DMS79 (cell line): Measurements from ENCODE around the gene ACER3.
"Not testable (repeated sequence)": the region's sequence is repeated elsewhere in the genome, so short reads cannot be mapped to it uniquely, and the experiment has no call there.

Source experiments
- DNase-seq: peaks from one replicate; lab custom pipeline; 2025; lab: John Stamatoyannopoulos, UW

ACER3 gene

DNA sequence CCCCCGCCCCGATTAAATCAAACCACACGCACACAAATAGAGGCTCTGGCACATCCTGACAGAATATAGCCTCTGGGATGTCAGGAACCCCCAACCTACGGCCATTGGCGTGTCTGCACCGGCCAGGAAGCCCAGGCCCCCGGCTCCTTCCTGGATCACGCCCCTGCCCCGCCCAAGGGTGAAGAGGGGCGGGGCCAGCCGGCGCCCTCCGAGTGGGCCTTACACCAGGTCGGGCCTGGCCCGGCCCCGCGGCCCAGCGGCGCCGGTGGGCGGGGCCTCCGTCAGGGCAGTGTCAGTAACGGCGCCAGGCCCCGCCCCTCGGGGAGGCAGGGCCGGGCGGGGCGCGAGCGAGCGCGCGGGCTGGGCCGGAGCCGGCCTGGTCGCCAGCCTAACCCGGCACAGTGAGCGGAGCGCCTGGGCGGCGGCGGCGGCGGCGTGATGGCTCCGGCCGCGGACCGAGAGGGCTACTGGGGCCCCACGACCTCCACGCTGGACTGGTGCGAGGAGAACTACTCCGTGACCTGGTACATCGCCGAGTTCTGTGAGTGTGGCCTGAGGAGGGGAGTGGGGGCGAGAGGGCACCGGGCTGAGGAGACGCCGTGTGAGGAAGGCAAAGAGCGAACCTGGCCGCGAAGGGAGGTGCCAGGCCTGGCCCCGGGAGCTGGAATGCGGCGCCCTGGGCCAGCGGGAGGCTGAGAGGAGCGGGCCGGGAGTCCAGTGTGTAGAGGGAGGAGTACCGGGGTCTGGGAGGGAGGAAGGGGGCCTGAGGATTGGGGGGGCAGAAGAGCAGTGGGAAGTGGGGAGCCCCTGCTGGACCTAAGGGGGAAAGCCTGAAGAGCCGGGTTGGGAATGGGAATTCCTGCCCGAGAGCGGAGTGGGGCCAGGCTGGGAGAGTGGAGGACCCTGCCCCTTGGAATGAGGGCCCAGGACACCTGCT lies at the start of gene ACER3:
Gene ACER3 (plus strand): TSS at position 380 of the 937 bp plus-strand sequence. CDS start 59 bp downstream, at position 439.
- DNase-seq: peak; percentile 73

DNA sequence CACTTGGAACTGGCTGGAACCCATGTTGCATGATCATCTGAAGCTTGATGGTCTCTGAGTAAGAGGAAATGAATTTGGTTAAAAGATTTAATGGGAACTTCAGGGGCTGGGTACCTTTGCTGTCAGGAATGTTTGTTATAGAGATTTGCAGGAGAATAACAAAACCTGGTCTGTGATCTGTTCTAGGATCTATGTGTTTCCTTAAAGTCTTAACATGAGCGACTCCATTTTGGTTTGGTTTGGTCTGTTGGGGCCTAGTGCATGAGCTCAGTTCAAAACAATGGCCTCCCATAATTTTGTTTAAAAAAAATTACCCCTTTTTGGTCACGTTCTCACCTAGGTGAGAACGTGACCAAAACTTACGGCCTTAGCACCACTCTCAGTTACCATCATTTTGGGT lies 49.5 kb upstream of the ACER3 start:
- no peak for DNase-seq

DNA sequence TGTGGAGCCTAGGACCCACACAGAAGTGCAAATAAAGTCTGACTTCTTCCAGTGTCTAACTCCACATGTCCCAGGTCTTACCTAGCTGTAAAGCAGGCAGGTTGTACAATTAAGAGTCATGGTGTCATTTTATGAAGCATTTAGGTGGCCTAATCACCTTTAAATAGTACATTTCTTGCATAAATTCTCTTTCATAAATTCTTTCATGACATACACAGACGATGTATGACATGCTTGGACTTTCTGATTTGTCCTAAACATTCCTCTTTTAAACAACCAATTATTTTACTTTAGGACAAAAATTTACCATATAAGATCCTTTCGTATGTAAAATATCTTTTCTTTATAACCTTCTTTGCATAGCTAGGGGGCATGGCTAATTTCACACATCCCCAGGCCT lies 46.3 kb upstream of the ACER3 start:
- DNase-seq: no peak

DNA sequence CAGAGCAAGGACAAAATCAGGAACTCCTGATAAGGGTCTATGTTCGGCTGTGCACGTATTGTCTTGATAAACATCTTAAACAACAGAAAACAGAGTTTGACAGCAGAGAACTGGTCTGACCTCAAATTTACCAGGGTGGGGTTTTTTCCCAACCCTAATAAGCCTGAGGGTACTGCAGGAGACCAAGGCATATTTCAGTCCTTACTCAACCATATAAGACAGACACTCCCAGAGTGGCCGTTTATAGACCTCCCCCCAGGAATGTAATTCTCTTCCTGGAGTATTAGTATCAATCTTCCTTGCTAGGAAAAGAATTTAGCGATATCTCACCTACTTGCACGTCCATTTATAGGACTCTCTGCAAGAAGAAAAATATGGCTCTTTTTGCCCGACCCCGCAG lies 45.0 kb upstream of the ACER3 start:
- DNase-seq: not testable (repeated sequence)

DNA sequence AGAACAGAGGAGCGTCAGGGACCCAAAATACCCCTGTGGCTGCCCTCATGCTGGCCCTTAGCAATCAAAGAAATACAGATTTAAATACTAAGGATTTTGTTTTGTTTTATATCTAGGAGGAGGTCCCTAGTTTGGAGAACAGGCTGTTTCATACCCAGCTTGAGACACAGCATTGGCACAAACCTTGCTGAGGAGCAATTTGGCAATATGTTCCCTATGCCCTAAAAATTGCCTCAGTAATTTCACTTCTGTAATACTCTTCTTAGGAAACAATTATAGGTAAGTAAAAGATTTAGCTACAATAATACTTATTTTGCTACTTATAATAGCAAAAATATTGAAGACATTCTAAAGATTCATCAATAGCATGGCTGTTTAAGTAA lies 40.5 kb upstream of the ACER3 start:
- DNase-seq: no peak

DNA sequence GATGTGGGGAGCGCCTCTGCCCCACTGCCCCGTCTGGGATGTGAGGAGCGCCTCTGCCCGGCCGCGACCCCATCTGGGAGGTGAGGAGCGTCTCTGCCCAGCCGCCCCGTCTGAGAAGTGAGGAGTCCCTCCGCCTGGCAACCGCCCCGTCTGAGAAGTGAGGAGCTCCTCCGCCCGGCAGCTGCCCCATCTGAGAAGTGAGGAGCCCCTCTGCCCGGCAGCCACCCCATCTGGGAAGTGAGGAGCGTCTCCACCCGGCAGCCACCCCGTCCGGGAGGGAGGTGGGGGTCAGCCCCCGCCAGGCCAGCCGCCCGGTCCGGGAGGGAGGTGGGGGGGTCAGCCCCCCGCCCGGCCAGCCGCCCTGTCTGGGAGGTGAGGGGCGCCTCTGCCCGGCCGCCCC lies 39.3 kb upstream of the ACER3 start:
- not testable (repeated sequence) for DNase-seq

DNA sequence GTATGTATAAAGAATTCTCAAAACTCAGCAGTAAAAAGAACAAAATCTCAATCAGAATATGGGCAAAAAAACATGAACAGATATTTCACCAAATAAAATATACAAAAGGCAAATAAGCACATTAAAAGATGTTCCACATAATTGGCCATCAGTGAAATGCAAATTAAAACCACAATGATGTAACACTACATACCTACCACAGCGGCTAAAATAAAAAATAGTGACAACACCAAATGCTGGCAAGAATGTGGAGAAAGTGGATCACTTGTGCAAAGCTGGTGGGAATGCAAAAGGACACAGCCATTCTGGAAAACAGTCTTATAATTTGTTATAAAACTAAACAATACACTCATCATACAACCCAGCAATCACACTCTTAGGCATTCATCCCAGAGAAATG lies 38.3 kb upstream of the ACER3 start:
- DNase-seq: no peak

DNA sequence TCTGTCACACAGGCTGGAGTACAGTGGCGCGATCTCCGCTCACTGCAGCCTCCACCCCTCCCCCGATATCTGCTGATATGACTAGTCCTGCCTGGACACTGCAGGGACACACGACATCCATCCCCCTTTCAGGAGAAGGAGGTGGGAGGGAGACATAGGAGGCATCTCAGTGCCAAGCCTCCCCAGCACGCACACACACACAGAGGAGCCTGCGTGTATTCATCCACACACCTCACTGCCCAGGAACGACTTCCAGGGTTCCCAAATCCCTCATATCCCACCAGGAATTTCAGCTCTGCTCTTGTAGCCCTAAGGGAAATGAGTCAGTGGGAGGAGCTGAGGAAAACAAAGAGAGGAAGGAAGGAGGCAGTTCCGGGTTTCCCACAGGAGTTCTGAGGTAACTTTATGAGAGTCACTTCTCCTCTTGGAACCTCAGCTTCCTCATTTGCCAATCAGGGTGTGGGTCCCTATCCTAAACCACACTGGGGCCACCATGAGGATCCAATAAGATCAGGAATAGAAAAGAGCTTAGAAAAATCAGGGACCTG lies 37.2 kb upstream of the ACER3 start:
- no peak for DNase-seq

DNA sequence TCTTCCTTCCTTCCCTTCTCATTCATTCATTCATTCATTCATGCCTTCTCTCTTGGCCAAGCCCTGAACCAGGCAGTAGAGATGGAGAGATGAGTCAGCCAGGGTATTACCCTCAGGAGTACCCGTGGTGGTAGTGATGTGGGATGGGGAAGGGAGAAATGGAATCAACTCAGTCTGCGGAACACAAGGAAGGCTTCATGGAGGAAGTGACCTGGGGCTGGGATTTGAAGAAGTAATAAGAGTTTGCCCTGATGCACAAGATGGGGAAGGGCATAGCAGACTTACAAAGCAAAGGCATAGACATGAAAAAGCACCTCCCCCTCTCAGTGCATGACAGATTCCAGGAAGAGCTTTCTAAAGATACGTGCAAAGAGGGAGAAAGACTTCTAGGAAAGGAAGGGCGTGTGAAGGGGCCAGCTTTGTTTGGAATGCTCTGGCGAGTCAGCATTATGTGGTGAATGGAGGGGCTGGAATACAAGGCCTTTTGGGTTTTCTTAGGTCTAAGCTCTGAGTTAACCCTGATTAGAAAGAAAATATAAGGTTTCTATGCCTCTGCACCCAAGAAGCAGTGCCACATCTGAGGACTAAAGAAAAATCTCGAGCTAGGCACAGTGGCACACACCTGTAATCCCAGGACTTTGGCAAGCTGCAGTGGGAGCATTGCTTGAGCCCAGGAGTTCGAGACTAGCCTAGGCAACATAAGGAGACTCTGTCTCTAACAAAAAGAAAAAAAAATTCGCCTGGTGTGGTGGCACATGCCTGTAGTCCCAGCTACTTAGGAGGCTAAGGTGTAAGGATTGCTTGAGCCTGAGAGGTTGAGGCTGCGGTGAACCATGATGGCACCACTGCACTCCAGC lies 36.4 kb upstream of the ACER3 start:
- DNase-seq: no peak

DNA sequence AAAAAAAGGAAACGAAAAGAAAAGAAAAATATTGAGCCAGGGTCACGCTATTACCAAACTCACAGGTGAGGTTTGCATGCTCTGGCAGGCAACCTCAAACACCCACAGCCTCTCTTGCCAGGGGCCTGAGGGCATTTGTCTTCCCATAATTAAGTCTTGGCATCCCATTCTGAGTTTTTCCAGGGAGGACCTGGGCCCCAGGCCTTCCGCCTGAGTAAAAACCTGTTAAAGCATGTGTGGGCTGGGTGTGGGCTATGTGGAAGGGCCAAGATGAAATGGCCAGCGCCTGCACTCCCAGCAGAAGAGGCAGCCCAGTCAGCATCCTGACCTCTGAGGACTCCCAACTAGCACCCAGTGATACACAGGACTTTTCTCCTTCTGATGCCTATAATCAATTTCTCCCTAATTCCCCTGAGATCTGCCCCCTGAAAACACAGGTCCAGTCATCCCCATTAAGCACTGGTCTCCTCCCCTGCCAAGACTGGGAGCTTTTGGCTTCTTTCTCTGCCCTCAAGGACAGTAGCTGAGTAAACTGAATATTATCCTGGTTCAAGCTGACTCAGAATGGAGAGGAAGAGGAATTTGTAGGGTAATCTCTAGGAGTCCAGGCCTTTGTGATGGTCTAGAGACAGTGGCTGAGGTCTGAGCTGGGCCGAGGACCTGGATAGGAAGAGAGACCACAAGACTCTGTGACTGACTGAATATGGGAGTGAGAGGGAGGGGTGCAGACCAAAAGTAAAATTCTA lies 35.6 kb upstream of the ACER3 start:
- peak; percentile 37 for DNase-seq

DNA sequence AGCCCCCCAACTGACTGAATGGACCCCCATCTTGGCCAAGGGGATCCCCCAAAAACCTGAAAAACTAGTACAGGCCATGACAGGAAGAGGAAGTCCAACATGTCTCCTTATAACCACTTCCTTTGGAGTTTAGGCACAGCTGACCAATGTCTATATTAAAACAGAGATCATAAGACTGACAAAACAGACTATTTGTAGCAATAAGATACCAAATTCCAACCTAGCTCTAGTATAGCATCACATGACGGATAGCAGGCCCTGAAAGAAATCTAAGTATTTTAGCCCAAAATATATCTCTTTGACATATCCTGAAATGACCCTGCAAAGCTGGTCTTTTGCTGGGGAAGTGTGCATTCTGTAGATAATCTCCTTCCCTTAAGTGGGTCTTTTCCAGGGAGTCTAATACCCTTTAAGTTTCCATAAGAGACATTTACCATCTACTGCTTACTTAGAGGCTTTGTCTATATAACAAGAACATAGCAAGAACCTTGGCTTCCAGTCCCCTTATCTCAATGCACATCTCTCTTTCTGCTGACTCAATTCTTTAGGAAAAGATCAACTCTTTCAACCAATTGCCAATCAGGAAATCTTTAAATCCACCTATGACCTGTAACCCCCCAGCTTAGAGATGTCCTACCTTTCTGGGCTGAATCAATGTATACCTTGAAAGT lies 34.9 kb upstream of the ACER3 start:
- no peak for DNase-seq

DNA sequence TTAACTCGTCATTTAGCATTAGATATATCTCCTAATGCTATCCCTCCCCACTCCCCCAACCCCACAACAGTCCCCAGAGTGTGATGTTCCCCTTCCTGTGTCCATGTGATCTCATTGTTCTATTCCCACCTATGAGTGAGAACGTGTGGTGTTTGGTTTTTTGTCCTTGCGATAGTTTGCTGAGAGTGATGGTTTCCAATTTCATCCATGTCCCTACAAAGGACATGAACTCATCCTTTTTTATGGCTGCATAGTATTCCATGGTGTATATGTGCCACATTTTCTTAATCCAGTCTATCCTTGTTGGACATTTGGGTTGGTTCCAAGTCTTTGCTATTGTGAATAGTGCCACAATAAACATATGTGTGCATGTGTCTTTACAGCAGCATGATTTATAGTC lies 34.2 kb upstream of the ACER3 start:
- DNase-seq: not testable (repeated sequence)

DNA sequence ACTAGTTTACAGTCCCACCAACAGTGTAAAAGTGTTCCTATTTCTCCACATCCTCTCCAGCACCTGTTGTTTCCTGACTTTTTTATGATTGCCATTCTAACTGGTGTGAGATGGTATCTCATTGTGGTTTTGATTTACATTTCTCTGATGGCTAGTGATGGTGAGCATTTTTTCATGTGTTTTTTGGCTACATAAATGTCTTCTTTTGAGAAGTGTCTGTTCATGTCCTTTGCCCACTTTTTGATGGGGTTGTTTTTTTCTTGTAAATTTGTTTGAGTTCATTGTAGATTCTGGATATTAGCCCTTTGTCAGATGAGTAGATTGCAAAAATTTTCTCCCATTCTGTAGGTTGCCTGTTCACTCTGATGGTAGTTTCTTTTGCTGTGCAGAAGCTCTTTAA lies 33.7 kb upstream of the ACER3 start:
- not testable (repeated sequence) for DNase-seq

DNA sequence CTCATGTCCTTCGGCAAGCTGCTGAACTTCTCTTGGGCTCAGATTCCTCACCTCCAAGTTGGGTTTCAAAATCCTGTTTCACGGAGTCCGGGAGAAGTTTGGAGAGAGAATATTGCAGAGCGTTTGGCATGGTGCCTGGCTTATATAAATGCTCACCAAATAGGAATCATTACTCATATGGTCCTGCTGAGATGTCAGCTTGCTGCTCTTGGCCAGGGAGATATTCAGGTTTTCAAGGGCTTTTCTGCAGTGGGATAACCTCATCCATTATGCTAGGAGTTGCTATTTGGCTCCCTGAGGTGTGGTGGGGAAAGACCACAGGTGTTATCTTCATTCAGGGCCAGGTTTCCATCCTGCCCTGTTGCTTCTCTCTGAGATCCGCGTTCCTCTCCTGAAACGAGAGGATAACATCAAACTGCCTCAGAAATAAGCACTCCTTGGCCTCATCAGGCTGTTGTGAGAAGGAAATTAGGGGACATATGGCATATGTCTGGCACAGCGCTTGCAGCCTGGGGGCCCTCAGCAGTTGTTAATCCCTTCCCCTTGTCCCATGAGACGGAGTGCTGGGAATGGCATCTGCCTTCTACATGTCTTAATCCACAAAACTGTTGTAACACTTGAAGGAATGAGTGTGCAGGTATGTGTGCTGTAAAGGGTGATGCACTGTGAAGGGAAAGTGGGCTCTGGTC lies 29.9 kb upstream of the ACER3 start:
- DNase-seq: no peak

DNA sequence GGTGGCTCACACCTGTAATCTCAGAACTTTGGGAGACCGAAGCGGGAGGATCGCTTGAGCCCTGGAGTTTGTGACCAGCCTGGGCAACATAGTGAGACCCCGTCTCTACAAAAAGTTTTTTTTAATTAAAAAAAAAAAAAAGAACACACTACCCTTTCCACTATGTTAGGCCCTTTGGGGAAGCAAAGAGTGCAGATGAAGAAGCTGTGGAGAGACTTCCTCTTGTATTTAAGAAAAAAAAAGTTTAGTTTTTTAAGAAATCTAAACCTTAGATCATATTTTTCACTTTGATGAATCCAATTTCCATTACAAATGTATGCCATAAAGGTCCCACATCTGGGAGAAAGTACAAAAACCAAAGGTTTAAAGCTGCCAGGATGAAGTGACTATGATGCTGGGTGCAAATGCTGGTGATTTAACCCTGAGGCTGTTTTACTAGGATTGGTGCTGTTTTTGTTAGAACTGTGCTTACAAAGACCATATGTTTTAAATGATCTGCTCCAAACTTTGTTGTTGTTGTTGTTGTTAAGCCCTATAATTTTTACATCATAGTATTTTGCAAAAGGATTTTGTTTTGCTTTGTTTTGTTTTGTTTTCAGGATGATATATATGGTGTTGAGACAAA lies 28.9 kb upstream of the ACER3 start:
- no peak for DNase-seq

DNA sequence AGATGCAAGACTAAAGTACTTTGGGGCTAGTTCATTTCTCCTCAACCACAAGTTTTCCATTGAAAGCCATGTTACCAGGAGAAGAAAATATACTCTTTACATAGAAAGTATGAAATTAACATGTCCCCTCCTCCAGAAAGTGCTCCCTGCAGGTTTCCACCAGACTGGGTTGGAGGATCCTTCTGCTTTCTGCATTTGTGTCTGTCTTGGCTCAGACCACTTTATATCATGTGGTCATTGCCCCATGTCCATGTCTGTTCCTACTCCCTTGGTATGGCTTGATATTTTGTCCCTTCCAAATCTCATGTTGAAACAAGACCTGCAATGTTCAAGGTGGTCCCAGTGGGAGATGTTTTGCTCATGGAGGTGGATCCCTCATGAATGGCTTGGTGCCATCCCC lies 28.4 kb upstream of the ACER3 start:
- no peak for DNase-seq

DNA sequence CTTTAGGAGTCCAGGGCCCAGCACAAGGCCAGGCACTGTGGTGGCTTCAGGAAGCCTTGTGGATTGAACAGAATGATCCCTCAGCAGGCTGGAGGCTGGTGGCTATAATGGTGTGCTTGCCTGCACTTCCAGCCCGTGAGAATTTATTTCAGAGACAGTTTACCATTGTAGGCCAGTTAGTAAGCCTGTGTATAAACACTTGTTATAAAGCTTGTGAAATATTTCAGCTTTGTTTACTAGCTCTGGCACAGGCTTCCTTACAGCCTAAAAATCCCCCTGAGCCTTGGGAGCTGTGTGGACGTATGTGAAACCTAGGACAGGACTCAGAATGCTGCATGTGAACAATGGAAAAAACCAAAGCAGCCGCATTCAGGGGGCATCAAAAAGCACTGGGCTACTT lies 26.6 kb upstream of the ACER3 start:
- no peak for DNase-seq

DNA sequence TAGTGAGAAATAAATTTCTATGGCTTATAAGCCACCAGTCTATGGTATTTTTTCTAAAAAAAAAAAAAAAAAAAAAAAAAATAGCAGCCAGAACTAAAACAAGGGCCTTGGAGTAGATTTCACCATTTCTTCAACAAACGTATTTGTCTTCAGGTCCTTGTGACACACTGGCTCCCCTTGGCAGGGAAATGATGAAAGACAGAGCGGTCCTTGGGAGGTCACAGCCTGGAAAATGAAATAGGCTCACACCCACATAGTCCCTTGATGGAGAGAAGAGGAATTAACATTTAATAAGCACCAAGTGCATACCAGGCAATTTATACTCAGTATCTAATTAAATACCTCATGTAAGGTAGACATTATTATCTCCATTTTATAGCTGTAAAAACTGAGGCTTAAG lies 25.7 kb upstream of the ACER3 start:
- DNase-seq: no peak

DNA sequence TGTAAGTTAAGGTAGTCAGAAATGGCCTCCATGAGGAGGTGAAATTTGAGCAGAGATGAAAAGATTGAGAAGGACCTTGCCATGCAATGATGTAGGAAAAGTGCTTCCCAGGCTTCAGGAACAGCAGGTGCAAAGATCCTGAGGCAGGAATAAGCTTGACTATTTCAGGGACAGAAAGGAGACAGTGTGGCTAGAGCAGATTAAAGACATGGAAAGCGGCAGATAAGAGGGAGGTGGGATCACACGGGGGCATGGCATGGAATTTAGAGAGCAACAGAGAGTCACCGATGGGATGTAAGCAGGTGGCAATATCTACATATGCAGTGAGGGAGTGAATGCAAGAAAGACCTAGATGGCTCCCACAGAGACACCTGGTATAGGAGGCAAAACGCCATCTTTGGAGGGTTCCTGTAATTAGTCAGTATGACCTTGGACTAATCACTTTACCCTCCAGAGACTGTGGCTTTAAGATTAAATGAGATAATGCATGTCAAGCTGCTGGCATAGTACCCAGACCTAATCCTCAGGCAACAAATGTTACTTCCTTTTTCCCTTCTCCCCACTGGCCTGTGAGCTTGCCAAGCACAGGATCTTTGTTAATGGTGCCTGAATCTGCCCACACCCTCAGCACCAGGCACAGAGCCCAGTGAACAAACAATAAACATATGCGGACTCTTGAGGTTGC lies 24.6 kb upstream of the ACER3 start:
- DNase-seq: peak; percentile 93
